Panc1 (cell line): Measurements from ENCODE around the gene DDX59. TPM values are rescaled to one million over a fixed set of nuclear protein-coding genes. Genes with fewer than 3 reads are reported as not detected.

Experiments used
- ATAC-seq: fragments of 200-7000 bp; cut with Tn5 transposase; 2 replicates; pipeline ENCODE4 v1.9.1; 2020; ENCODE audit warnings: mild to moderate bottlenecking, moderate library complexity
- BruUV-seq: library from RNA; stranded (reverse); fragments of 400-500 nt; replicated peaks from 2 replicates; lab custom pipeline; 2021; lab: Mats Ljungman, UMichigan
- CTCF ChIA-PET: fragments of 300-600 bp; sonication (Branson Sonifier 250); formaldehyde crosslinking; loops from one replicate; lab custom pipeline; 2022; ENCODE audit warnings: antibody characterized with exemption; lab: Charles Lee
- POLR2A ChIA-PET: fragments of 300-600 bp; sonication (Branson Sonifier 250); formaldehyde crosslinking; loops from one replicate; lab custom pipeline; 2022; ENCODE audit warnings: antibody characterized with exemption; lab: Charles Lee
- DNase-seq: peaks from one replicate; pipeline ENCODE4 v3.0.0-alpha.2; 2010; ENCODE audit warnings: low read depth, low spot score
- H3K27ac ChIP-seq: 2 replicates; pipeline ENCODE4 v1.5.1; 2011; ENCODE audit warnings: mild to moderate bottlenecking, low read length, inconsistent platforms
- H3K27me3 ChIP-seq: fragments of 200-500 bp; sonication (Bioruptor generic); 2 replicates; pipeline ENCODE4 v1.6.0; 2014; ENCODE audit warnings: low read length, inconsistent platforms; ENCODE audit not compliant: control insufficient read depth, insufficient read depth
- H3K36me3 ChIP-seq: fragments of 200-500 bp; sonication (Bioruptor generic); 2 replicates; pipeline ENCODE4 v1.5.1; 2014; ENCODE audit warnings: inconsistent platforms, mild to moderate bottlenecking, low read length, moderate library complexity; ENCODE audit not compliant: control insufficient read depth, insufficient read depth
- H3K4me1 ChIP-seq: 2 replicates; pipeline ENCODE4 v1.5.1; 2011; ENCODE audit warnings: inconsistent platforms, mild to moderate bottlenecking, low read length, moderate library complexity; ENCODE audit not compliant: control insufficient read depth, insufficient read depth
- H3K4me3 ChIP-seq, 2 experiments: 2 replicates each; pipeline ENCODE4 v1.5.1; 2011 to 2012; ENCODE audit warnings: low read depth in 2 of 2, low read length in 2 of 2, mild to moderate bottlenecking in 2 of 2, inconsistent platforms in 1 of 2, moderate library complexity in 1 of 2
- H3K9me3 ChIP-seq: fragments of 200-500 bp; sonication (Bioruptor generic); 2 replicates; pipeline ENCODE4 v1.5.1; 2014; ENCODE audit warnings: low read depth, mild to moderate bottlenecking, inconsistent platforms, low read length, moderate library complexity; ENCODE audit not compliant: control insufficient read depth, insufficient read depth
- POLR2AphosphoS5 ChIP-seq: IDR thresholded peaks from 2 replicates; pipeline ENCODE4 v1.6.1; 2012; ENCODE audit warnings: mild to moderate bottlenecking, low read depth, low read length, moderate library complexity
- SIN3A ChIP-seq: IDR thresholded peaks from 2 replicates; pipeline ENCODE4 v1.6.1; 2012; ENCODE audit warnings: low read depth, mild to moderate bottlenecking, low read length, moderate library complexity, borderline replicate concordance; ENCODE audit not compliant: insufficient read depth
- TCF7L2 ChIP-seq: IDR thresholded peaks from 2 replicates; pipeline ENCODE4 v1.6.1; 2011; ENCODE audit warnings: mild to moderate bottlenecking, low read depth, low read length, inconsistent platforms
- in situ Hi-C: cut with HindIII; loops from 2 replicates; pipeline ENCODE4 v1.10.0; 2016; ENCODE audit warnings: low sequenced_read_pairs, low pct_unique_long_range_greater_than_20kb
- intact Hi-C: fragments of 100-400 bp; cut with micrococcal nuclease; formaldehyde crosslinking; loops from one replicate; pipeline ENCODE4 v1.10.0; 2022; ENCODE audit not compliant: unreplicated experiment
- total RNA-seq: library from RNA; stranded (reverse); gene quantifications from one replicate; pipeline ENCODE4 v1.2.1, GENCODE V29; 2021; ENCODE audit not compliant: unreplicated experiment
- TF ChIP-seq, protein P1 (sequence below), 2 experiments: IDR thresholded peaks; 2 replicates each; pipeline ENCODE4 v1.6.1; 2011 to 2012; ENCODE audit warnings: low read depth in 2 of 2, control low read depth in 1 of 2, low read length in 1 of 2, mild to moderate bottlenecking in 1 of 2, moderate library complexity in 1 of 2; ENCODE audit not compliant: insufficient read depth in 1 of 2
- TF ChIP-seq, protein P2 (sequence below): fragments of 450-650 bp; IDR thresholded peaks from 2 replicates; pipeline ENCODE4 v1.5.1; 2017; ENCODE audit warnings: mild to moderate bottlenecking

DDX59 gene
- total RNA-seq, 1 experiment from 2014 or later = 26.4 TPM

DNA sequence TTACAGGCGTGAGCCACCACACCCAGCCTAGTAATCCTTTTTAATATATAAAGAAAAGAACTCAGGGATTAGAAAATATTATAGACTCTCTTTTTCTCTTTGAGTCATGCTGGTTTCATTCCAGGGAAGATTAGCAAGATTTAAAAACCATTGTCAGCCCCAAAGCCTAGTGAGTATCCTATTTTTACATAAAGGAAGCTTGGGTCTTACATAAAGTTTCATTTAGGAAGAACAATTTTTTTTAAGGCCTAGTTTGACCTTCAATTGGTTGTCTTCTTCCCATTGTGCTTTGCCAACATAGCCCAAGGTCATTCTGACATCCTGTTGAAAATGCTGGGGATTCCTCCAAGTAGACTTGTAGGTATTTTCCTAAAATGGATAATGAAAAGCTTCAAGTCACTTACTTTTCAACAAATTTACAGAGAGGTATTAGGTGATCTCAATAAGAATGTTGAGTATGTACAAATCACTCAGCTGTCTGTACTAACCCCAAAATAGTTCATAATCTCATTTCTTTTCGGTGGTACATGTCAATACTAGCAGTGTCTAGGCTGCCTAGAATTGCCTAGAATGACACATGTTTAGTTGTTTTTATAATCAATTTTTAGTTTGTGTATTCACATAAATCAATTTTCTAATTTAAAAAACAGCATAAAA is 44.9 kb downstream of the DDX59 start:
- H3K9me3 ChIP-seq = no peaks in the 10 kb centered on the region
- no peaks in the 10 kb centered on the region for H3K27me3 ChIP-seq
- no peak overlapping the region for H3K27ac ChIP-seq
- ChIA-PET CTCF (no interaction called here), POLR2A (interaction anchor here (0.7 kb wide), 1 partner anchor 45 kb away, joined by 3 read pairs; no protein-coding TSS in a partner anchor)
- in situ Hi-C loops = no loop called here
- DNase-seq = no peak
- no peak for ATAC-seq
- H3K36me3 ChIP-seq = no peaks in the 10 kb centered on the region
- H3K4me3 ChIP-seq = no peak overlapping the region
- intact Hi-C loops = loop anchor here (5.0 to 10.0 kb wide), 3 partner anchors 117 to 210 kb away; no protein-coding TSS in a partner anchor
- no peak for TF ChIP-seq POLR2AphosphoS5
- TF ChIP-seq TCF7L2 = no peak
- TF ChIP-seq SIN3A = no peak
- TF ChIP-seq, protein P1, sequence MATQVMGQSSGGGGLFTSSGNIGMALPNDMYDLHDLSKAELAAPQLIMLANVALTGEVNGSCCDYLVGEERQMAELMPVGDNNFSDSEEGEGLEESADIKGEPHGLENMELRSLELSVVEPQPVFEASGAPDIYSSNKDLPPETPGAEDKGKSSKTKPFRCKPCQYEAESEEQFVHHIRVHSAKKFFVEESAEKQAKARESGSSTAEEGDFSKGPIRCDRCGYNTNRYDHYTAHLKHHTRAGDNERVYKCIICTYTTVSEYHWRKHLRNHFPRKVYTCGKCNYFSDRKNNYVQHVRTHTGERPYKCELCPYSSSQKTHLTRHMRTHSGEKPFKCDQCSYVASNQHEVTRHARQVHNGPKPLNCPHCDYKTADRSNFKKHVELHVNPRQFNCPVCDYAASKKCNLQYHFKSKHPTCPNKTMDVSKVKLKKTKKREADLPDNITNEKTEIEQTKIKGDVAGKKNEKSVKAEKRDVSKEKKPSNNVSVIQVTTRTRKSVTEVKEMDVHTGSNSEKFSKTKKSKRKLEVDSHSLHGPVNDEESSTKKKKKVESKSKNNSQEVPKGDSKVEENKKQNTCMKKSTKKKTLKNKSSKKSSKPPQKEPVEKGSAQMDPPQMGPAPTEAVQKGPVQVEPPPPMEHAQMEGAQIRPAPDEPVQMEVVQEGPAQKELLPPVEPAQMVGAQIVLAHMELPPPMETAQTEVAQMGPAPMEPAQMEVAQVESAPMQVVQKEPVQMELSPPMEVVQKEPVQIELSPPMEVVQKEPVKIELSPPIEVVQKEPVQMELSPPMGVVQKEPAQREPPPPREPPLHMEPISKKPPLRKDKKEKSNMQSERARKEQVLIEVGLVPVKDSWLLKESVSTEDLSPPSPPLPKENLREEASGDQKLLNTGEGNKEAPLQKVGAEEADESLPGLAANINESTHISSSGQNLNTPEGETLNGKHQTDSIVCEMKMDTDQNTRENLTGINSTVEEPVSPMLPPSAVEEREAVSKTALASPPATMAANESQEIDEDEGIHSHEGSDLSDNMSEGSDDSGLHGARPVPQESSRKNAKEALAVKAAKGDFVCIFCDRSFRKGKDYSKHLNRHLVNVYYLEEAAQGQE (IDR thresholded peaks at IDR 0.05; ENCODE audit: insufficient read depth in 1 of 2, low read depth in 2 of 2, low read length in 1 of 2) = no peak
- TF ChIP-seq, protein P2, sequence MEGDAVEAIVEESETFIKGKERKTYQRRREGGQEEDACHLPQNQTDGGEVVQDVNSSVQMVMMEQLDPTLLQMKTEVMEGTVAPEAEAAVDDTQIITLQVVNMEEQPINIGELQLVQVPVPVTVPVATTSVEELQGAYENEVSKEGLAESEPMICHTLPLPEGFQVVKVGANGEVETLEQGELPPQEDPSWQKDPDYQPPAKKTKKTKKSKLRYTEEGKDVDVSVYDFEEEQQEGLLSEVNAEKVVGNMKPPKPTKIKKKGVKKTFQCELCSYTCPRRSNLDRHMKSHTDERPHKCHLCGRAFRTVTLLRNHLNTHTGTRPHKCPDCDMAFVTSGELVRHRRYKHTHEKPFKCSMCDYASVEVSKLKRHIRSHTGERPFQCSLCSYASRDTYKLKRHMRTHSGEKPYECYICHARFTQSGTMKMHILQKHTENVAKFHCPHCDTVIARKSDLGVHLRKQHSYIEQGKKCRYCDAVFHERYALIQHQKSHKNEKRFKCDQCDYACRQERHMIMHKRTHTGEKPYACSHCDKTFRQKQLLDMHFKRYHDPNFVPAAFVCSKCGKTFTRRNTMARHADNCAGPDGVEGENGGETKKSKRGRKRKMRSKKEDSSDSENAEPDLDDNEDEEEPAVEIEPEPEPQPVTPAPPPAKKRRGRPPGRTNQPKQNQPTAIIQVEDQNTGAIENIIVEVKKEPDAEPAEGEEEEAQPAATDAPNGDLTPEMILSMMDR = no peak
- H3K4me1 ChIP-seq = peaks cover 6% of the 10 kb centered on the region; the same call in 1 of the 2 replicates
- no TSS peak for BruUV-seq

DNA sequence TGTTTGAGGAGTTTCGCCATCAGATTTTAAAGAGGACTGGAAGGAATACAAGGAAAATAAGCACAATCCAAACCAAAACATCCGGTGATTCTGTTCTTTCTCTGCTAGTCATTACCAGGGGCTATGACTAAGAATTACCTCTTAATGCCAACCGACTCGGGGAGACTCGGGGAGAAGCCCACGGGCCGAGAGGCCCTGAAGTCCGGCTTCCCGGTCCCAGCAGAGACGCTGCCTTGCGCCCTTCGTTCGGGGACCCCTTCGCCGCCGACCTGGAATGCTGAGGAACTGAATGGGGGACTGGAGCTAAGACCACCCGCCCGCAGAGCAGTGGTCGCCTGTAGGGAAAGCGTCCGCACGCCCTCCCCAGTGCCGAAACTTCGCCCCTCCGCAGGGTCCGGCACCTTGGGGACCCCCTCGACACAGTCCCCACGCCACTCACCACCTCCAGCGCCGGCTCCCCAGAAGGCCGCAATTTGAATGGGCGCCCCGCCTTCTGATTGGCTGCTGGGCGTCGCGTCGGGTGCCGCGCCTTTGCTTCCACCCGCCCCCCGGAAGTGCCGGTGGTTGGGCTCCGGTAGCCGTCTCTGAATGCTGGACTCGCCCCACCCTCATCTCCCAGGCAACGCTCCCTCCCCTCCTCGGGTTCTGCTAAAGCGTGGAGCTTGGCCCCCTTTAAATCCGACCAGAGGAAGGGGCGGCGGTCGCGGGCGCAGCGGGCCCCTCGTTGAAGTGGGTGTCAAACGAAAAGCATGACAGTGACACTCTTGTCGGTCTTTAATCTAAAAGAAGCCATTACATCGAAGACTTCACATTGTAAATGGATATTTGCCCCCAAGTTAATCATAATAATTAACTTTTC is 49.2 kb downstream of the DDX59 start, which contains the start of gene KIF14:
Gene KIF14 (minus strand): TSS at position 479 of the 859 bp plus-strand sequence. CDS start 2,028 bp downstream, outside the sequence.
- Histone ChIP-seq H3K9me3 (no peaks in the 10 kb centered on the region), H3K27ac (peak within 1 kb of the TSS; percentile 84), H3K27me3 (no peaks in the 10 kb centered on the region), H3K36me3 (peaks cover 4% of the 10 kb centered on the region; the same call in 1 of the 2 replicates), H3K4me3 (peak within 1 kb of the TSS; percentile 69 to 91), H3K4me1 (peaks cover 10% of the 10 kb centered on the region; the same call in 1 of the 2 replicates)
- DNase-seq (peak; percentile 42), ATAC-seq (peak; percentile 100)
- TF ChIP-seq, protein P1 (IDR thresholded peaks at IDR 0.05; ENCODE audit: insufficient read depth in 1 of 2, low read depth in 2 of 2, low read length in 1 of 2) = no peak
- TF ChIP-seq SIN3A (peak; percentile 97), TCF7L2 (0 out of 2 replicates have a peak, but pooled peaks have one; percentile 10), POLR2AphosphoS5 (peak; percentile 64)
- TF ChIP-seq, protein P2 = no peak
- BruUV-seq = no TSS peak
- ChIA-PET CTCF (no interaction called here), POLR2A (interaction anchor here (0.5 to 0.7 kb wide), 2 partner anchors 49 to 50 kb away, joined by 3 read pairs; partner anchors contain the start of gene DDX59)
- in situ Hi-C loops (no loop called here), intact Hi-C loops (loop anchor here (2.0 to 10.0 kb wide), 4 partner anchors 122 to 214 kb away; no protein-coding TSS in a partner anchor)
